OCI-LY3 (cell line): ENCODE measurements around the gene SMC3.

Experiments used
- CTCF ChIP-seq: fragments of 200-600, 300-600 bp; sonication (generic); IDR thresholded peaks from 2 replicates; pipeline ENCODE4 v1.5.1; 2014; ENCODE audit warnings: antibody characterized with exemption, low read length, low read depth
- EZH2phosphoT487 ChIP-seq: fragments of 200-600 bp; shearing (Covaris generic); IDR thresholded peaks from 2 replicates; pipeline ENCODE4 v1.6.1; 2018; ENCODE audit warnings: antibody characterized with exemption, mixed run types, low read depth

GRCh38 chr10:110636572-110636931 lies 69.1 kb downstream of the SMC3 start:
- no peak for TF ChIP-seq CTCF
- TF ChIP-seq EZH2phosphoT487: no peak
